LHCN-M2 (cell line): ENCODE results near the gene ZNF701. TPM values are rescaled to one million over a fixed set of nuclear protein-coding genes. Genes with fewer than 3 reads are reported as not detected.

Experiments used
- total RNA-seq: library from RNA; depleted of rRNA; stranded (reverse); fragments of >200 nt; gene quantifications from 2 replicates; pipeline ENCODE4 v1.2.3, GENCODE V29; 2014; rRNA removed

The ZNF701 gene
- total RNA-seq, 1 experiment from 2014 or later = 8.0 TPM

Other genes with a start within 250 kb of the ZNF701 start
- gene ZNF610, start 234.0 kb upstream of the ZNF701 start, total RNA-seq = 1.8 and 2.4 TPM in 2 replicates
- 19.3 and 23.7 TPM in 2 replicates for gene ZNF880, start 200.4 kb upstream of the ZNF701 start, total RNA-seq
- gene ZNF528, start 172.4 kb upstream of the ZNF701 start, total RNA-seq = 13.9 and 14.7 TPM in 2 replicates
- gene ZNF534, start 141.1 kb upstream of the ZNF701 start, total RNA-seq = not detected in 2 replicates
- gene ZNF578, start 116.7 kb upstream of the ZNF701 start, total RNA-seq = 2.0 and 5.6 TPM in 2 replicates
- gene ZNF808, start 42.6 kb upstream of the ZNF701 start, total RNA-seq = 14.7 and 16.1 TPM in 2 replicates
- gene ZNF83, start 68.1 kb downstream of the ZNF701 start, total RNA-seq = 46.2 and 59.2 TPM in 2 replicates
- gene ZNF611, start 164.8 kb downstream of the ZNF701 start, total RNA-seq = 10.8 and 11.5 TPM in 2 replicates
- gene ZNF600, start 216.5 kb downstream of the ZNF701 start, total RNA-seq = 3.5 and 4.5 TPM in 2 replicates